Sigmoid colon (tissue), 7 donors: ENCODE measurements around the gene PLXND1. TPM values are rescaled to one million over a fixed set of nuclear protein-coding genes. Genes with fewer than 3 reads are reported as not detected.

Experiments
- DNase-seq: peaks from one replicate; pipeline ENCODE4 v3.0.0-alpha.2; 2019
- H3K27ac ChIP-seq, 4 donors: fragments of 200-600 bp; sonication (generic); one replicate each; pipeline ENCODE4 v1.5.1; 2016 to 2019; ENCODE audit warnings: mild to moderate bottlenecking in 1 of 4
- H3K27me3 ChIP-seq, 3 donors: fragments of 200-600 bp; sonication (generic); one replicate each; pipeline ENCODE4 v1.5.1; 2019; ENCODE audit warnings: mild to moderate bottlenecking in 1 of 3
- H3K36me3 ChIP-seq, 4 donors: fragments of 200-600 bp; sonication (generic); one replicate each; pipeline ENCODE4 v1.5.1; 2016 to 2019
- H3K4me1 ChIP-seq, 4 donors: fragments of 200-600 bp; sonication (generic); one replicate each; pipeline ENCODE4 v1.5.1; 2017 to 2019
- H3K4me3 ChIP-seq, 4 donors: fragments of 200-600 bp; sonication (generic); one replicate each; pipeline ENCODE4 v1.5.1; 2017 to 2019; ENCODE audit warnings: mild to moderate bottlenecking in 2 of 4, moderate library complexity in 1 of 4
- H3K9me3 ChIP-seq, 4 donors: fragments of 200-600 bp in 3 of 4; sonication (generic) in 3 of 4; one replicate each; pipeline versions ENCODE4 v1.5.1 to v1.6.1; 2013 to 2019
- EP300 ChIP-seq, 4 donors: sonication (generic); formaldehyde crosslinking; IDR thresholded peaks; one replicate each; pipeline ENCODE4 v1.6.1; 2017; ENCODE audit warnings: antibody characterized with exemption in 4 of 4
- POLR2A ChIP-seq, 2 donors: fragments of 450-650 bp; IDR thresholded peaks; one replicate each; pipeline ENCODE4 v1.6.1; 2016; ENCODE audit warnings: antibody characterized with exemption in 2 of 2, mild to moderate bottlenecking in 2 of 2, moderate library complexity in 2 of 2
- POLR2AphosphoS5 ChIP-seq, 4 donors: sonication (generic); formaldehyde crosslinking; IDR thresholded peaks; one replicate each; pipeline ENCODE4 v1.6.1; 2017; ENCODE audit warnings: antibody characterized with exemption in 4 of 4
- WGBS, 2 donors: extraction: QIAGEN DNeasy Blood & Tissue Kit; methylation state at CpG; one replicate each; pipeline ENCODE4 v1.1.7; 2013; 5-methylcytosine and 5-hydroxymethylcytosine counted together
- intact Hi-C: fragments of 100-400 bp; cut with DNase I; formaldehyde crosslinking; loops from one replicate; pipeline ENCODE4 v1.15.1; 2023
- polyA plus RNA-seq, 3 donors: library from polyadenylated mRNA; stranded (reverse); fragments of 200-250 nt; gene quantifications; one replicate each; pipeline ENCODE4 v1.2.3, GENCODE V29; 2013
- total RNA-seq, 4 donors: library from RNA; depleted of rRNA; stranded (reverse); fragments of >200 nt; gene quantifications; one replicate each; pipeline ENCODE4 v1.1.0, GENCODE V29; 2016
- TF ChIP-seq, protein P1 (sequence below), 4 experiments: fragments of 450-650 bp in 3 of 4; fragments of 200-600 bp in 1 of 4; IDR thresholded peaks; one replicate each; pipeline ENCODE4 v1.5.1; 2016 to 2019; ENCODE audit warnings: antibody characterized with exemption in 4 of 4, mild to moderate bottlenecking in 3 of 4, moderate library complexity in 2 of 4
- donor health status: healthy with polysubstance abuse.
- donor health status: Bipolar disorder and iron deficiency.
- donor health status: healthy.

Gene PLXND1
- total and polyA plus RNA-seq, 7 donors, result 9.6 to 77.0 (median 42.0) TPM

DNA sequence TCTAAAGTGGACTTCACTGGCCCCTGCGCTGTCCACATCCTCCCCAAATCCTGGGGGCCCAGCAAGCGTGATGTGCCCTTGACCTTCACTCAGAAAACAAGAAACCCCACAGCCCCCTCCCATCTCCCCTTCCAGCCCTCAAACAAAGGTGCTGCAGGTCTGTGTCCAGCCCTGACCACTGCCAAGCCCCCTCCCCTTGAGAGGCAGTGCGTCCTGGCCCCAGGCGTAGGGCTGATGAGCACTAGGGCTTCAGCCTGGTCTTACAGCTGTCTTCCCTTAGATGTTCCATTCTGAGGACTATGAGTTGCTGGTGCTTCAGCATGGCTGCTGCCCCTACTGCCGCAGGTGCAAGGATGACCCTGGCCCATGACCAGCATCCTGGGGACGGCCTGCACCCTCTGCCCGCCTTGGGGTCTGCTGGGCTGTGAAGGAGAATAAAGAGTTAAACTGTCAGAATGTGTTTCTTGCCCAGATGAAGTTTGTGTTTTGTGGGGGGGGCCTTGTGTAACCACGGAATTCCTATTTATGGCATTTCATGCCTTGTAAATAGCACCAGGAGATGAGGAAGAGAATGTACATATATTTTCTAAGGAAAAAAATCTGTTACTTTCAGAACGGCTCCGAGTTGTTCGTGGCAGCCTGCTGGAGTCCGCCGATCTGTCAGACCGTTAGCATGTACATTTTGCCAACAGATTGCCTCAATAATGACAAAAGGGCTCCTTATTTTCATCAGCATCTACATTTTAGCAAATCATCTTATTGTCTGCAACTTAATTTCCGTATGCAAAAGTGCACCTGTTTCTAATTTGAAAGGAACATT is 86.4 kb downstream of the PLXND1 start:
- DNase-seq, result no peak
- peaks cover 0 to 14% (median 0%) of the 10 kb centered on the region in 4 donors for H3K36me3 ChIP-seq
- no peaks in the 10 kb centered on the region for H3K4me1 ChIP-seq
- 88 to 93% methylated on average over 15 of the region's 15 CpGs for WGBS, 2 donors
- intact Hi-C loops, result no loop called here
- no peaks in the 10 kb centered on the region for H3K9me3 ChIP-seq
- TF ChIP-seq POLR2A (IDR thresholded peaks at IDR 0.05), result no peak
- no peak for TF ChIP-seq POLR2AphosphoS5 (IDR thresholded peaks at IDR 0.05)
- TF ChIP-seq EP300 (IDR thresholded peaks at IDR 0.05), result no peak
- TF ChIP-seq, protein P1, sequence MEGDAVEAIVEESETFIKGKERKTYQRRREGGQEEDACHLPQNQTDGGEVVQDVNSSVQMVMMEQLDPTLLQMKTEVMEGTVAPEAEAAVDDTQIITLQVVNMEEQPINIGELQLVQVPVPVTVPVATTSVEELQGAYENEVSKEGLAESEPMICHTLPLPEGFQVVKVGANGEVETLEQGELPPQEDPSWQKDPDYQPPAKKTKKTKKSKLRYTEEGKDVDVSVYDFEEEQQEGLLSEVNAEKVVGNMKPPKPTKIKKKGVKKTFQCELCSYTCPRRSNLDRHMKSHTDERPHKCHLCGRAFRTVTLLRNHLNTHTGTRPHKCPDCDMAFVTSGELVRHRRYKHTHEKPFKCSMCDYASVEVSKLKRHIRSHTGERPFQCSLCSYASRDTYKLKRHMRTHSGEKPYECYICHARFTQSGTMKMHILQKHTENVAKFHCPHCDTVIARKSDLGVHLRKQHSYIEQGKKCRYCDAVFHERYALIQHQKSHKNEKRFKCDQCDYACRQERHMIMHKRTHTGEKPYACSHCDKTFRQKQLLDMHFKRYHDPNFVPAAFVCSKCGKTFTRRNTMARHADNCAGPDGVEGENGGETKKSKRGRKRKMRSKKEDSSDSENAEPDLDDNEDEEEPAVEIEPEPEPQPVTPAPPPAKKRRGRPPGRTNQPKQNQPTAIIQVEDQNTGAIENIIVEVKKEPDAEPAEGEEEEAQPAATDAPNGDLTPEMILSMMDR (IDR thresholded peaks at IDR 0.05), result no peak
- H3K4me3 ChIP-seq, result no peak overlapping the region
- no peak overlapping the region for H3K27ac ChIP-seq
- no peaks in the 10 kb centered on the region for H3K27me3 ChIP-seq

DNA sequence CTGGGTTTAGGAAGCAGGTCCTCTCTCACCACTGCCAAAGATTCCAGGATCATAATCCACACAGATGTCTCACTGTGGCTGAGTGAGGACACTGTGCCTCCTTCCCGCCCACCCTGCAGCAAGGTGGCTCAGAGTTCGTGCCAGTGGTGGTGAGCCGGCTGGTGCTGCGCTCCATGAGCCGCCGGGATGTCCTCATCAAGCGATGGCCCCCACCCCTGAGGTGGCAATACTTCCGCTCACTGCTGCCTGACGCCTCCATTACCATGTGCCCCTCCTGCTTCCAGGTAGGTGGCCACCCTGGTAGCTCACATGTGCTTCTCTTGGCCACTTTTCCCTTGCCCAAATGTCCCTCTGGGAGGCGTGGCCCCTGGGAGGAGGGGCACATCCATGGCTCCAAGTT is 87.0 kb downstream of the PLXND1 start:
- WGBS, 2 donors, result 96% methylated on average over 10 of the region's 10 CpGs
- no peaks in the 10 kb centered on the region for H3K27me3 ChIP-seq
- intact Hi-C loops, result no loop called here
- no peak overlapping the region for H3K4me3 ChIP-seq
- no peaks in the 10 kb centered on the region for H3K4me1 ChIP-seq
- H3K27ac ChIP-seq, result no peak overlapping the region
- peaks cover 0 to 18% (median 0%) of the 10 kb centered on the region in 4 donors for H3K36me3 ChIP-seq
- TF ChIP-seq POLR2A (IDR thresholded peaks at IDR 0.05), result no peak
- no peak for TF ChIP-seq POLR2AphosphoS5 (IDR thresholded peaks at IDR 0.05)
- TF ChIP-seq, protein P1 (IDR thresholded peaks at IDR 0.05), result no peak
- TF ChIP-seq EP300 (IDR thresholded peaks at IDR 0.05), result no peak
- no peaks in the 10 kb centered on the region for H3K9me3 ChIP-seq
- no peak for DNase-seq

DNA sequence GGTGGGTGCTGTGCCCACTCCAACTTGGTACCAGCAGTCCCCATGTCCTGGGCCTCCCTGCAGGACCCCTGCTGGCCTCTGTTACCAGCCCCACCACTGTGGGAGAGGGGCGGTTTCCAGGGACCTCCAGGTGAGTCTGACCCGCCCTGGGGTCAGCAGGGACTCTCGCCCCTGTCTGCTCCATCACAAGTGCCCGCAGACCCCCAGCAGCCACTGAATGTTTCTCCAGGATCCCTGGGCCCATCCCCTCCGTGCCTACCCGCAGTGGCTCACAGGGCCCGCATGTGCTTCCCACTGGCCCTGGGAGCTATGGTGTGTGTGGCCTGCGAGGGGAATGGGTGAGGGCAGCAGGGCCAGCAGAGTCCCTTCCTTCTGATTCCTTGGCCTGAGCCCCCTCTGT is 87.9 kb downstream of the PLXND1 start:
- H3K4me3 ChIP-seq, result no peak overlapping the region
- H3K9me3 ChIP-seq, result no peaks in the 10 kb centered on the region
- H3K27me3 ChIP-seq, result no peaks in the 10 kb centered on the region
- no peak for DNase-seq
- TF ChIP-seq, protein P1 (IDR thresholded peaks at IDR 0.05), result no peak
- TF ChIP-seq POLR2A (IDR thresholded peaks at IDR 0.05) (no peak), POLR2AphosphoS5 (IDR thresholded peaks at IDR 0.05) (no peak), EP300 (IDR thresholded peaks at IDR 0.05) (no peak)
- no peaks in the 10 kb centered on the region for H3K4me1 ChIP-seq
- WGBS, 2 donors, result 97% methylated on average over 8 of the region's 8 CpGs
- H3K27ac ChIP-seq, result no peak overlapping the region
- H3K36me3 ChIP-seq, result peaks cover 0 to 26% (median 0%) of the 10 kb centered on the region in 4 donors
- intact Hi-C loops, result no loop called here

DNA sequence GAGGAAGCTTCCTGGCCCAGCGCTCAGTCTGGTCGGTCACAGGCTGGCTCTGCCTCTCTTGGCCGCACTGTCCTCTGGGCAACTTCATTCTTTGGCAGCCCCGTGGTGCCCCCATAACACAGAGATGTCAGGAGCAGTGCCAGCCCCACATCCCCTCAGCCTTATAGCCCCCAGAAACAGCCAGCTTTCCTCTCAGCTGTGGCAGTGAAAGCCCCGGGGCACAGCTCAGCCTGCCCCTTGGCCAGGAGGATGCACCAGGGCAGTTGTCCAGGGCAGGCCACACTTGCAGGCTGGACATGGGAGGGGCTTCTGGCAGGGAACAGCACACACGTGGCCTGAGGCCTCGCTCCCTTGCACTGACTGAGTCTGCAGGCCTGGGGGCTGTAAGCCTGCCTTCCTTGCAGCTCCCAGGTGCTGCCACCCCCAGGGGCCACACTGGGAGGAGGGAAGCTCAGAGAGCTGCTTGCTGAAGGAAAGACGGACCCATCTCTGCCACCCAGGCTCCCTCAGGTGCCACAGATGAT is 88.4 kb downstream of the PLXND1 start:
- Histone ChIP-seq H3K9me3 (no peaks in the 10 kb centered on the region), H3K4me3 (no peak overlapping the region), H3K36me3 (peaks cover 0 to 31% (median 0%) of the 10 kb centered on the region in 4 donors), H3K27ac (no peak overlapping the region), H3K27me3 (no peaks in the 10 kb centered on the region), H3K4me1 (no peaks in the 10 kb centered on the region)
- intact Hi-C loops, result no loop called here
- no peak for TF ChIP-seq POLR2A (IDR thresholded peaks at IDR 0.05)
- TF ChIP-seq EP300 (IDR thresholded peaks at IDR 0.05), result no peak
- TF ChIP-seq POLR2AphosphoS5 (IDR thresholded peaks at IDR 0.05), result no peak
- TF ChIP-seq, protein P1 (IDR thresholded peaks at IDR 0.05), result no peak
- WGBS, 2 donors, result 88 to 89% methylated on average over 8 of the region's 8 CpGs
- no peak for DNase-seq
